Measurements from ENCODE around the gene CCND3. TPM values are rescaled to one million over a fixed set of nuclear protein-coding genes. Genes with fewer than 3 reads are reported as not detected.
A peak's percentile ranks its signal among the peaks of the same experiment; 100 is the strongest.

CCND3 gene
- total RNA-seq: 51.5 TPM
- long read RNA-seq, transcript CCND3-203 (5 exons, 2,085 nt): major isoform, 63 of 76 reads
- long read RNA-seq, partial matches to known transcripts: 4 of 76 reads
- long read RNA-seq, other reads (novel, unspliced or antisense): 0 of 76 reads

- intact Hi-C loops (cut with DNase I): loop anchor here (2.0 kb wide), 2 partner anchors 21 to 103 kb away; partner anchors contain the start of genes BYSL and MED20
- ATAC-seq (peak; percentile 95), DNase-seq (ENCODE audit: missing footprints) (peak; percentile 98)
These were observed at the start of gene CCND3 for GRCh38 chr6:41941280-41942066. Gene CCND3 (minus strand): TSS chr6:41941808. CDS start chr6:41941649, 159 bp downstream.

GRCh38 chr6:41986339-41986738, 44.7 kb upstream of the CCND3 start:
- intact Hi-C loops (cut with DNase I): no loop called here
- DNase-seq (ENCODE audit: missing footprints): no peak
- ATAC-seq: no peak

- DNase-seq (ENCODE audit: missing footprints): no peak
- ATAC-seq: no peak
- intact Hi-C loops (cut with DNase I): no loop called here
These were observed 43.0 kb upstream of the CCND3 start for GRCh38 chr6:41984623-41985022.

GRCh38 chr6:41976794-41977484, 35.3 kb upstream of the CCND3 start:
- intact Hi-C loops (cut with DNase I): no loop called here
- ATAC-seq (no peak), DNase-seq (ENCODE audit: missing footprints) (no peak)

- no peak for DNase-seq (ENCODE audit: missing footprints)
- ATAC-seq: no peak
- intact Hi-C loops (cut with DNase I): no loop called here
These were observed 33.7 kb upstream of the CCND3 start for GRCh38 chr6:41975276-41975675.

GRCh38 chr6:41974281-41974825, 32.7 kb upstream of the CCND3 start:
- DNase-seq (ENCODE audit: missing footprints): no peak
- intact Hi-C loops (cut with DNase I): no loop called here
- ATAC-seq: no peak

- intact Hi-C loops (cut with DNase I): no loop called here
- ATAC-seq (no peak), DNase-seq (ENCODE audit: missing footprints) (no peak)
These were observed 31.2 kb upstream of the CCND3 start for GRCh38 chr6:41972826-41973225.

- intact Hi-C loops (cut with DNase I): no loop called here
- peak; percentile 57 for ATAC-seq
- no peak for DNase-seq (ENCODE audit: missing footprints)
These were observed 28.8 kb upstream of the CCND3 start for GRCh38 chr6:41970436-41970846.

DNA sequence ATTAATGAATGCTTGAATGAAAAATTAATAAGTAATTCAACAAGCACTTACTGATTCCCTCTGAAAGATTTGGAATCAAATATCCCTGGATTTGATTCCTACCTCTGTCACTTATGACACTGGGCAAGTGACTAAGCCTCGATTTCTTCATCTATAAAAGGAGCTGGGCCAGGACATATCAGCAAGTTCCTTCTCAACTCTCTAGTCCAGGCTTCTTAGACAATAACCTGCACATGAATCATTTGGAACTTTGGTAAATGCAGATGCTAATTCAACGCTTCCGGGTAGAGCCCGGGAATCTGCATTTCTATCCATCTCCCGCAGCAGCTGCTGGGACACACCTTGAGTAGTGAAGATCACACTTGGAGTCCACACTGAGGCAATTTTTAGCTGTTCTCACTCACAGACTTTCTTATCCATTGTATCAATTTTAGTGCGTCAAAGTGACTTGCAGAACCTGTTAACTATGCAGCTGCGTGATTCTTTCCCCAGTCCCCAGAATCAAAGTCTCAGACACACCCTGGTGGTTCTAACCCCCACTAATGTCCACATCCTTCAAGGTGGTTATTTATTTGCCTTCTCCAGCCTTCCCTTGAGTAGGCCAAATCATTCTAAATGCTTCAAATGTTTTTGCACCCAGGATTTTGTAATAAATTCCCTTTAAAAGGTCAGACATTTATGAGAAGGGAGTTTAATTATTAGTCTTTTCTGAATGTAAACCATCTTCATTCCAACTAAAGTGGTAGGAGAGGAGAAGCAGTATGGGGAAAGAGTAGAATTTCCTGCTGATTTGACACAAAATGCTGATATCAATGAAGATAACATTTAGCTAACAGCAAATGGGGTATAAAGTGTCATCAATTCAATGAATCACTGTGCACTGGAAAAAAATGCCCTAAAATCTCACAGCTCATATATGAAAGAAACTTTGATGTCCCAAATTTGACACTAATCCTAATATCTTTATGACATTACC, 26.0 kb upstream of the CCND3 start:
- ATAC-seq (no peak), DNase-seq (ENCODE audit: missing footprints) (no peak)
- intact Hi-C loops (cut with DNase I): no loop called here

DNA sequence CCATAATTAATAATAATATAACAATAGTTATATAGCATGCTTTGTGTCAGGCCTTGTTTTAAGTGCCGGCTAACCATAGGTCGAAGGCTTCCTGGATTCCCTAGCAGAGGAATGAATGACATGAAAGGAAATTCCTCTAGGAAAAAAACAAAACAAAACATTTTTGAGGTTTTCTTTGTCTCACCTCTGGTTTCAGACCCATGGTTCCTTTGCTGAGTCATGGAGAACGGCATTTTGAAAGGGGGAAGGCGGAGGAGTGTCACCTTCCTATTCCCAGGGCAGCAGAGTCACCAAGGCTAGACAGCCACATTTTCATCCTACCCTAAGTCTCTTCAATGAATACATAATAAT, 25.3 kb upstream of the CCND3 start:
- DNase-seq (ENCODE audit: missing footprints) (no peak), ATAC-seq (no peak)
- intact Hi-C loops (cut with DNase I): no loop called here

DNA sequence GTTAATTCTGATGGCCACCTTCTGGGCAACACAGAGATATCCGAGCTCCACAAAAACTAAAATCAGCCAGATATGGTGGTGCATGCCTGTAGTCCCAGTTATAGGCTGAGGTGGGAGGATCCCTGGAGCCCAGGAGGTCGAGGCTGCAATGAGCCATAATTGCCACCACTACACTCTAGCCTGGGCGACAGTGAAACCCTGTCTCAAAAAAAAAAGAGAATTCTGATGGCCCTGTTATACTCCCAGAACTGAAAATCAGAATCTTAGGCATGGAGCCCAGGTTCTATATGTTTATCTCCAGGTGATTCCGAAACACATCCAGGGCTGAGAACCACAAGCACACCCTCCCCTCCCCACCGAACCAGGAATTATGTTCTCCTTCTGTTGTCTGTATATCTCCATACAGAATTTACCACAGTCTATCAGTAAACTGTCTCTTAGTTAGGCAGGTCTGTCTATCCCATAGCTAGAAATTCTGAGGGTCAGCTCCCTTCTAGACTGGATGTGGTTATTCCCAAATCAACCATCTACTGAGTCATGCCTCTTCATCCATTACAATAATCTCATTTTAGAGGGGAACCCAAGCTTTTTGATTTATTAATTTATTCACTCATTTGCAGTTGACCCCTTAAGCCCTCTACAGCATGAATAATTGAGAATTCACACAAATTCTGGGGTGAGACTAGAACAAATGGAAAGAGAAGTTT, 24.8 kb upstream of the CCND3 start:
- ATAC-seq (no peak), DNase-seq (ENCODE audit: missing footprints) (no peak)
- intact Hi-C loops (cut with DNase I): no loop called here

DNA sequence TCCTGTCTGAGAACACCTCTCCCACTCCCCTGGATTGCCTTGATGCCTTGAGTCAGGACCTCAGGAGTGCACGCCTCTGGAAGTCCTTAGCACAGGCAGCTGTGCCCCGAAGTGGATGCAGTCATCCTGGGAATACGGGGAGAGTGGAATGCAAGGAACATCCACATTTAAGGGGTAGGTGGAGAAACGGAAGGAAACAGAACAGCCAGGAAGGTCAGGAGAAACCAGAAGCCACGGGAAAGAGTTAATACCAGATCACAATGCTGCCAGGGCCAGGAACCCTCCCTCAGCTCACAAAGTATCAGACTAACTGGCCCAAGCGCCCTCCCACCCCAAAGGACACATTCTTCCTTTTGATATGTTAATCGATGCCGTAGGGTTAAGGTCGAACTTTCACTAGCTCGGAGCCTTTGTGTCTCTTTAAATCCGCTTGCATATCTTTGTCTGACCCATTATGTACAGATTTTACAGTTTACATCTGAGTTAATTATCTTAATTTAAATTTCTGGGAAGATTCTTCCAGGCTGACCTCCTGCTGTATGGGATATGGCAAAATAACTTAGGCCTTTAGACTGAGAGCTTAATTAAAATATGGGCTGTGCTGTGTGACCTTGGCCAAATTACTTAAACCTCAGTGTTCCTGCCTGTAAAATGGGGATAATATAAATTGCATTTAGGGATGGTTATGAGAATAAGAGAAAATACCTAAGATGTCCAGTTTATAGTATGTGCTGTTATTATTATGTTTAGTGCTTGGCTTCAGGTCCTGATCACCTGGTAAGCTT, 24.0 kb upstream of the CCND3 start:
- ATAC-seq: no peak
- intact Hi-C loops (cut with DNase I): no loop called here
- no peak for DNase-seq (ENCODE audit: missing footprints)

DNA sequence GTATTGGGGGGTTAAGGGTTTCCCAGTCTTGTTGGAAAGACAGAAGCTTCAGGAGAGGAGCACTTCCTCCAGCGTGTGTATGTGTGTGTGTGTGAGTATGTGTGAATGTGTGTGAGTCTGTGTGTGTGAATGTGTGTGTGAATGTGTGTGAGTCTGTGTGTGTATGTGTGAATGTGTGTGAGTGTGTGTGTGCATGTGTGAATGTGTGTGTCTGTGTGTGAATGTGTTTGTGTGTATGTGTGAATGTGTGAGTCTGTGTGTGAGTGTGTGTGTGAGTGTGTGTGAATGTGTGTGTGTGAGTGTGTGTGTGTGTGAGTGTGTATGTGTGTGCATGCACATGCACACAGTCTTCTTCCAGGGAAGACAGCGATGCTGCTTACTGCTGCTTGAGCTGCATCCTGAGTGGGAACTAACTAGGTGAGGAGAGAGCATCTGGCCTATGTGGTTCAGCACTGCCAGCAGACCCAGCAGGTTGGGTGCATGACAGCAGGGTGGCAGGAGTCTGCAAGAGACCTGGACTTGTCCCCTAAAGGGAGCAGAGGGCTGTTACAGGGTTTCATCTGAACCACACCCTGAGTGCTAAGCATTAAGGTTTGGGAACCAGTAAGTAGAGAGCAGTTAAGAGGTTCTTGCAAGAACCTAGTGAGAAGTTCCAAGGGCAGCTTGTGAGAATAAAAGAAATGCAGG, 22.7 kb upstream of the CCND3 start:
- no peak for DNase-seq (ENCODE audit: missing footprints)
- intact Hi-C loops (cut with DNase I): no loop called here
- ATAC-seq: no peak

DNA sequence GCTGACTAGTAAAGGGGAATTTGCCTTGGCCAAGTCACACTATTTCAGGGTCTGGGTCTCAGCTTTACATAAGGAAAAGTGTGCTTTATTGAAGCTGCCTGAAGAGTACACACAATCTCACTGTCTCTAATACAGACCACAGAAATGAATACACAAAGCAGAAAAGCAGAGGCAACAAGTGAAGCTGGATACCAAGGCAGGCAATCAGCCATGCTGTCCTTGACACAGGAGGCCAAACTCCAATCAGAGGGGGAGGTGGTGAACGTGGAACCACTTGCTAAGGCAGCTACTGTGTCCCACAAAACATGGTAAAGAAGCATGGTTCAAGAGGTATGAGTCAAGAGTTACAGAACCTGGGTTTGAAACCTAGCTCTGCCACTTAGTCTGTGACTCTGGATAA, 21.8 kb upstream of the CCND3 start:
- intact Hi-C loops (cut with DNase I): no loop called here
- ATAC-seq (no peak), DNase-seq (ENCODE audit: missing footprints) (no peak)

DNA sequence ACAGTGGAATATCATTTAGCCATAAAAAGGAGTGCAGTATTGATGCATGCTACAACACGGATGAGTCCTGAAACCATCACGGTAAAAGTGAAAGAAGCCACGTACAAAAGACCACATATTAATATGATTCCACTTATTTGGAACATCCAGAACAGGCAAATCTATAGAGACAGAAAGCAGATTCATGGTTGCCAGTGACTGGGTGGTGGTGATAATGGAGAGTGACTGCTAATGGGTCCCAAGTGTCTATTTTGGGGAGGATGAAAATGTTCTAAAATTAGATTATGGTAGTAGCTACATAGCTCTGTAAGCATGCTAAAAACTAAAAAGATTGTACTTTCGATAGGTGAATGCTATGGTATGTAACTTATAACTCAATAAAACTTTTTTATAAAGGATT, 18.4 kb upstream of the CCND3 start:
- no peak for DNase-seq (ENCODE audit: missing footprints)
- no peak for ATAC-seq
- intact Hi-C loops (cut with DNase I): no loop called here

- ATAC-seq (no peak), DNase-seq (ENCODE audit: missing footprints) (no peak)
- intact Hi-C loops (cut with DNase I): no loop called here
These were observed 16.6 kb upstream of the CCND3 start for GRCh38 chr6:41958022-41958856.

Data from Right ventricle myocardium inferior (tissue), 1 donor.